K562 (cell line): ENCODE results near the gene CYSRT1. TPM values are rescaled to one million over a fixed set of nuclear protein-coding genes. Genes with fewer than 3 reads are reported as not detected.

Experiments used
- ATAC-seq: fragments of 200-7000 bp; cut with Tn5 transposase; 3 replicates; pipeline ENCODE4 v1.9.1; 2020; ENCODE audit warnings: moderate library complexity
- BruUV-seq: library from RNA; stranded (reverse); fragments of 400-500 nt; replicated peaks from 2 replicates; lab custom pipeline; 2021; lab: Mats Ljungman, UMichigan
- CTCF ChIA-PET: fragments of 300-600 bp; formaldehyde crosslinking; extraction: SDS; loops from one replicate; lab custom pipeline; 2021; ENCODE audit warnings: low intra/inter-chr PET ratio; lab: Yijun Ruan, JAX
- POLR2A ChIA-PET: fragments of 300-600, 350-650 bp; sonication (Branson Sonifier 250); formaldehyde crosslinking; extraction: SDS; loops from one replicate; lab custom pipeline; 2021; ENCODE audit warnings: antibody characterized with exemption, inconsistent platforms; lab: Yijun Ruan, JAX
- DNase-seq, 4 experiments: peaks; one replicate each; pipeline versions ENCODE4 v3.0.0 to v3.0.0-alpha.2; 2011 to 2018; ENCODE audit warnings: low spot score in 3 of 4, mixed read lengths in 3 of 4; ENCODE audit errors: extremely low read depth in 1 of 4
- FAIRE-seq: peaks from 2 replicates; lab custom pipeline; 2011; peaks lifted over from hg19 to GRCh38; lab: Jason Lieb, UNC
- H2AFZ ChIP-seq: 2 replicates; pipeline ENCODE4 v1.6.0; 2011; ENCODE audit warnings: low read depth, low read length, control low read depth, inconsistent platforms
- H3K27ac ChIP-seq: fragments of 200-600 bp; 3 replicates; pipeline ENCODE4 v1.8.0; 2011; ENCODE audit warnings: low read depth, mild to moderate bottlenecking, control low read depth, inconsistent platforms, low read length, moderate library complexity, mixed read lengths; ENCODE audit errors: extremely low read depth
- H3K27me3 ChIP-seq, 2 experiments: fragments of 300-600 bp in 1 of 2; 2 replicates in 1 of 2; 3 replicates in 1 of 2; pipeline versions ENCODE4 v1.6.0 to v1.8.0; 2011; ENCODE audit warnings: inconsistent platforms in 2 of 2, low read length in 2 of 2, mild to moderate bottlenecking in 1 of 2, mixed read lengths in 1 of 2, moderate library complexity in 1 of 2; ENCODE audit not compliant: control insufficient read depth in 2 of 2, insufficient read depth in 2 of 2
- H3K36me3 ChIP-seq: fragments of 300-600 bp; 3 replicates; pipeline ENCODE4 v1.8.0; 2011; ENCODE audit warnings: mild to moderate bottlenecking, low read length, inconsistent platforms; ENCODE audit not compliant: control insufficient read depth, insufficient read depth
- H3K4me1 ChIP-seq, 2 experiments: fragments of 200-600 bp in 1 of 2; replicated peaks in 1 of 2; 2 replicates in 1 of 2; 3 replicates in 1 of 2; pipeline versions ENCODE4 v1.5.1 to v1.8.0; 2011; ENCODE audit warnings: inconsistent platforms in 2 of 2, low read length in 2 of 2, mild to moderate bottlenecking in 1 of 2, mixed read lengths in 1 of 2, moderate library complexity in 1 of 2; ENCODE audit not compliant: control insufficient read depth in 2 of 2, insufficient read depth in 2 of 2
- H3K4me2 ChIP-seq: 2 replicates; pipeline ENCODE4 v1.6.1; 2011; ENCODE audit warnings: low read length, control low read depth, inconsistent platforms, mixed read lengths; ENCODE audit not compliant: insufficient read depth
- H3K4me3 ChIP-seq: fragments of 200-600 bp; sonication (generic), shearing (Covaris generic); 2 replicates; pipeline ENCODE4 v1.5.1; 2016; ENCODE audit warnings: control low read depth, inconsistent platforms
- H3K79me2 ChIP-seq: fragments of 200-600 bp; 3 replicates; pipeline ENCODE4 v1.8.0; 2011; ENCODE audit warnings: low read length, inconsistent platforms; ENCODE audit not compliant: control insufficient read depth, insufficient read depth
- H3K9ac ChIP-seq, 2 experiments: 2 replicates each; pipeline versions ENCODE4 v1.6.0 to v1.6.1; 2011; ENCODE audit warnings: low read depth in 2 of 2, low read length in 2 of 2, control low read depth in 1 of 2, inconsistent platforms in 1 of 2, mild to moderate bottlenecking in 1 of 2, mixed read lengths in 1 of 2; ENCODE audit not compliant: insufficient read depth in 1 of 2
- H3K9me1 ChIP-seq: one replicate; pipeline ENCODE4 v1.6.0; 2011; ENCODE audit warnings: inconsistent platforms, mild to moderate bottlenecking, low read length, moderate library complexity; ENCODE audit not compliant: control insufficient read depth, insufficient read depth
- H3K9me3 ChIP-seq: replicated peaks from 2 replicates; pipeline ENCODE4 v1.5.1; 2011; ENCODE audit warnings: low read depth, low read length, inconsistent platforms; ENCODE audit not compliant: control insufficient read depth, insufficient read depth
- H4K20me1 ChIP-seq: replicated peaks from 2 replicates; pipeline ENCODE4 v1.6.1; 2011; ENCODE audit warnings: low read length, inconsistent platforms, mixed read lengths; ENCODE audit not compliant: control insufficient read depth, insufficient read depth
- CBFB ChIP-seq: sonication (generic); formaldehyde crosslinking; IDR thresholded peaks from 2 replicates; pipeline ENCODE4 v1.4.0; 2020; ENCODE audit warnings: mild to moderate bottlenecking, missing genetic modification reagents
- CHD2 ChIP-seq: IDR thresholded peaks from 2 replicates; pipeline ENCODE4 v1.6.1; 2011; ENCODE audit warnings: low read depth, low read length
- ETV6 ChIP-seq, 3 experiments: fragments of 150-350 bp in 1 of 3; sonication (generic) in 1 of 3; formaldehyde crosslinking in 1 of 3; IDR thresholded peaks; 2 replicates each; pipeline versions ENCODE4 v1.6.1 to v1.8.0; 2014 to 2022; ENCODE audit warnings: borderline replicate concordance in 2 of 3, low read depth in 2 of 3, antibody characterized with exemption in 1 of 3, low read length in 1 of 3, mild to moderate bottlenecking in 1 of 3, missing genetic modification reagents in 1 of 3
- HDAC2 ChIP-seq: fragments of 450-650 bp; IDR thresholded peaks from 2 replicates; pipeline ENCODE4 v1.6.1; 2016; ENCODE audit warnings: mild to moderate bottlenecking
- HLTF ChIP-seq: fragments of 450-650 bp; IDR thresholded peaks from 2 replicates; pipeline ENCODE4 v1.6.1; 2016
- LARP7 ChIP-seq: fragments of 450-650 bp; IDR thresholded peaks from 2 replicates; pipeline ENCODE4 v1.6.1; 2016
- PHF8 ChIP-seq: fragments of 200-600 bp; sonication (generic); IDR thresholded peaks from 2 replicates; pipeline ENCODE4 v1.6.1; 2012; ENCODE audit warnings: mixed run types, mild to moderate bottlenecking, inconsistent platforms, low read length, moderate library complexity, borderline replicate concordance
- SAP30 ChIP-seq: fragments of 200-600 bp; sonication (generic); IDR thresholded peaks from 2 replicates; pipeline ENCODE4 v1.6.1; 2012; ENCODE audit warnings: borderline replicate concordance, low read depth, mild to moderate bottlenecking, moderate library complexity, low read length, control low read depth, inconsistent platforms; ENCODE audit not compliant: insufficient read depth, poor library complexity, severe bottlenecking
- TCF7L2 ChIP-seq: fragments of 150-350 bp; IDR thresholded peaks from 2 replicates; pipeline ENCODE4 v1.6.1; 2016; ENCODE audit warnings: low read depth, mild to moderate bottlenecking, low read length, moderate library complexity
- ZNF140 ChIP-seq: fragments of 250-450 bp; sonication (Bioruptor Pico); IDR thresholded peaks from 2 replicates; pipeline ENCODE4 v1.8.0; 2021; ENCODE audit warnings: moderate library complexity, mild to moderate bottlenecking, inconsistent platforms
- ZNF311 ChIP-seq: fragments of 250-450 bp; sonication (Bioruptor Pico); IDR thresholded peaks from 2 replicates; pipeline ENCODE4 v1.4.0; 2020; ENCODE audit warnings: mild to moderate bottlenecking, moderate library complexity
- ZNF778 ChIP-seq: fragments of 450-650 bp; formaldehyde crosslinking; IDR thresholded peaks from 2 replicates; pipeline ENCODE4 v1.4.0; 2020; ENCODE audit warnings: mild to moderate bottlenecking, moderate library complexity
- whole genome bisulfite sequencing: fragments of 100-300 bp; shearing (Covaris generic); methylation state at CpG from one replicate; pipeline ENCODE4 v1.1.6; 2016; ENCODE audit warnings: low coverage, mixed read lengths; ENCODE audit not compliant: insufficient coverage; ENCODE audit errors: missing lambda C conversion rate; 5-methylcytosine and 5-hydroxymethylcytosine counted together
- in situ Hi-C: fragments of 300-500 bp; cut with MboI; formaldehyde crosslinking; loops from 4 replicates; pipeline ENCODE4 v1.15.0; 2018; ENCODE audit warnings: inconsistent platforms, mixed read lengths
- intact Hi-C: fragments of 100-400 bp; cut with micrococcal nuclease; formaldehyde crosslinking; loops from 2 replicates; pipeline ENCODE4 v1.14.2; 2022
- polyA plus RNA-seq, 8 experiments: library from polyadenylated mRNA; depleted of rRNA in 4 of 8; stranded (reverse) in 5 of 8; unstranded in 3 of 8; fragments of >200 nt; fragmentation: Nextera tagmentation in 2 of 8; fragmentation: Illumina TruSeq in 1 of 8; extraction: Ambion mirVana in 2 of 8; extraction: Trizol in 1 of 8; gene quantifications; 2 replicates each; pipeline versions ENCODE4 v1.2.1 to v1.2.3, GENCODE V29; 2011 to 2014; ENCODE audit warnings: inconsistent platforms in 1 of 8, missing spikeins in 1 of 8
- total RNA-seq, 7 experiments: library from RNA; depleted of rRNA in 6 of 7; stranded (reverse); fragments of >200 nt in 6 of 7; fragmentation: Illumina TruSeq in 2 of 7; extraction: Trizol in 2 of 7; gene quantifications; 2 replicates each; pipeline versions ENCODE4 v1.2.1 to v1.2.3, GENCODE V29; 2011 to 2021; ENCODE audit warnings: low replicate concordance in 1 of 7
- TF ChIP-seq, protein P1 (sequence below): sonication (generic); formaldehyde crosslinking; IDR thresholded peaks from 2 replicates; pipeline ENCODE4 v1.8.1; 2023; ENCODE audit warnings: mild to moderate bottlenecking, missing genetic modification reagents
- TF ChIP-seq, protein P2 (sequence below): fragments of 450-650 bp; IDR thresholded peaks from 2 replicates; pipeline ENCODE4 v1.6.1; 2016; ENCODE audit warnings: borderline replicate concordance
- TF ChIP-seq, protein P3 (sequence below): fragments of 450-650 bp; IDR thresholded peaks from 2 replicates; pipeline ENCODE4 v1.6.1; 2016

CYSRT1 gene
- total and polyA plus RNA-seq, 9 of the 15 experiments (the other 6 are each of a cell fraction or from before 2014, with no cell fraction given): 0.04 to 1.4 (median 0.42) TPM; not detected in 3

DNA sequence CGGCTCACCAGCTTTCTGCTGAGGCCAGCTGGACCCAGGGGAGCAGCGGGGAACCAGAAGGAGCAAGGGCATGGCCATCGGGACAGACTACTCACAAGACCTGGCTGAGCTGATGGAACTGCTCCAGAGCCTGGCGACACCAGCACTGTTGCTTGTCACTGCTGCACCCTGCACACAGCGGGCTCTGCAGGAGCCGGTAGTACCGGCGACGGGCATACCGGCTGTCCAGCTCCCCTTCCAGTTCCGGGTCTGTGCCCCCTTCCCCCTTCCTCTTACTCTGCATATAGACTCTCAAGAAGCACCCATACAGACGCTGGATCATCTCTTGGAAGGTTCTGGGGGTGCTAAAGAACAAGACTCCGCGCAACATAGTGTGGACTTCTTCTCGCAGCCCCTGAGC lies 37.6 kb upstream of the CYSRT1 start (continued):
- TF ChIP-seq, protein P1, sequence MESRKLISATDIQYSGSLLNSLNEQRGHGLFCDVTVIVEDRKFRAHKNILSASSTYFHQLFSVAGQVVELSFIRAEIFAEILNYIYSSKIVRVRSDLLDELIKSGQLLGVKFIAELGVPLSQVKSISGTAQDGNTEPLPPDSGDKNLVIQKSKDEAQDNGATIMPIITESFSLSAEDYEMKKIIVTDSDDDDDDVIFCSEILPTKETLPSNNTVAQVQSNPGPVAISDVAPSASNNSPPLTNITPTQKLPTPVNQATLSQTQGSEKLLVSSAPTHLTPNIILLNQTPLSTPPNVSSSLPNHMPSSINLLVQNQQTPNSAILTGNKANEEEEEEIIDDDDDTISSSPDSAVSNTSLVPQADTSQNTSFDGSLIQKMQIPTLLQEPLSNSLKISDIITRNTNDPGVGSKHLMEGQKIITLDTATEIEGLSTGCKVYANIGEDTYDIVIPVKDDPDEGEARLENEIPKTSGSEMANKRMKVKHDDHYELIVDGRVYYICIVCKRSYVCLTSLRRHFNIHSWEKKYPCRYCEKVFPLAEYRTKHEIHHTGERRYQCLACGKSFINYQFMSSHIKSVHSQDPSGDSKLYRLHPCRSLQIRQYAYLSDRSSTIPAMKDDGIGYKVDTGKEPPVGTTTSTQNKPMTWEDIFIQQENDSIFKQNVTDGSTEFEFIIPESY (CRISPR knock-in tag): no peak
- TF ChIP-seq ZNF140 (CRISPR knock-in tag) (no peak), CHD2 (no peak), ZNF778 (CRISPR knock-in tag) (no peak), ETV6 (IDR thresholded peaks at IDR 0.05; ENCODE audit: borderline replicate concordance in 1 of 2, low read depth in 2 of 2, low read length in 1 of 2) (no peak), ETV6 (CRISPR knock-in tag; IDR thresholded peaks at IDR 0.05; ENCODE audit: borderline replicate concordance) (no peak), ZNF311 (no peak)
- TF ChIP-seq, all 486 proteins: peak for 0

DNA sequence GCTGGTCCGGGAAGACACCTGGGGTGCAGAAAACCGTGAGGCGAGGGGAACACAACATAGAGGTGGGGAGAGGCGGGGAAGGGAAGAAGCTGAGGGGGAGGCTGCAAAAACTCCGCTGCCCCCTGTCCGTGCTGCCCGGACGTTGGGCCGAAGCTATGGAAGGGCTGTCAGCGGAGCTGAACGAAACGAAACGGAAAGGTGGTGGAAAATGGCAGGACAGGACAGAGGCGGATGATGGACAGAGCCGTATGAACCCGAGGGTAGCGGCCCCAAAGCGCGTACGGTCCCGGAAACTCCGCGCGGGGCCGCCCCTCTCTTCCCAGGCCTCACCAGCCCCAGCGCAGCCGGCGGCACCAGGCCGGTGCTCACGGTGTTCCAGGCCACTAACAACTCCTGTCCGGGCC lies 36.9 kb upstream of the CYSRT1 start:
- H3K9me1 ChIP-seq: no peaks in the 10 kb centered on the region
- peak overlapping the region; percentile 98 for H3K4me2 ChIP-seq
- in situ Hi-C loops (loop anchor here (5.0 kb wide), 1 partner anchor 39 kb away; the partner anchor contains the start of genes CYSRT1 and RNF224), intact Hi-C loops (loop anchor here (1.0 kb wide), 1 partner anchor 39 kb away; the partner anchor contains the start of gene RNF224)
- POLR2A ChIA-PET: interaction anchor here (0.5 to 6.7 kb wide), 11 partner anchors 9 to 375 kb away, joined by 3 to 56 read pairs (median 6); partner anchors contain the start of genes NDOR1, NRARP, RNF224 and TMEM203
- TSS peak; percentile 85 for BruUV-seq
- peaks cover 70% of the 10 kb centered on the region; the same call in 2 of the 3 replicates for H3K36me3 ChIP-seq
- no peaks in the 10 kb centered on the region for H3K9me3 ChIP-seq
- FAIRE-seq (no peak), ATAC-seq (peak; percentile 4), DNase-seq (no peak)
- no peaks in the 10 kb centered on the region for H3K27me3 ChIP-seq
- peaks cover 20 to 90% of the 10 kb centered on the region in 2 experiments for H3K4me1 ChIP-seq
- peak overlapping the region; percentile 93 to 96 for H3K9ac ChIP-seq
- peaks cover 43% of the 10 kb centered on the region for H3K79me2 ChIP-seq
- peak overlapping the region; percentile 94 for H3K27ac ChIP-seq
- CTCF ChIA-PET: interaction anchor here (0.6 to 2.5 kb wide), 3 partner anchors 40 to 139 kb away, joined by 3 to 19 read pairs (median 4); partner anchors contain the start of gene RNF224
- H4K20me1 ChIP-seq: peaks cover 8% of the 10 kb centered on the region
- H2AFZ ChIP-seq: peak overlapping the region; percentile 87
- H3K4me3 ChIP-seq: peak overlapping the region; percentile 98
- WGBS: 1% methylated on average over 28 of the region's 31 CpGs
- peak; percentile 86 for TF ChIP-seq PHF8
- TF ChIP-seq LARP7: no peak
- no peak for TF ChIP-seq TCF7L2
- no peak for TF ChIP-seq HLTF
- TF ChIP-seq, protein P2, sequence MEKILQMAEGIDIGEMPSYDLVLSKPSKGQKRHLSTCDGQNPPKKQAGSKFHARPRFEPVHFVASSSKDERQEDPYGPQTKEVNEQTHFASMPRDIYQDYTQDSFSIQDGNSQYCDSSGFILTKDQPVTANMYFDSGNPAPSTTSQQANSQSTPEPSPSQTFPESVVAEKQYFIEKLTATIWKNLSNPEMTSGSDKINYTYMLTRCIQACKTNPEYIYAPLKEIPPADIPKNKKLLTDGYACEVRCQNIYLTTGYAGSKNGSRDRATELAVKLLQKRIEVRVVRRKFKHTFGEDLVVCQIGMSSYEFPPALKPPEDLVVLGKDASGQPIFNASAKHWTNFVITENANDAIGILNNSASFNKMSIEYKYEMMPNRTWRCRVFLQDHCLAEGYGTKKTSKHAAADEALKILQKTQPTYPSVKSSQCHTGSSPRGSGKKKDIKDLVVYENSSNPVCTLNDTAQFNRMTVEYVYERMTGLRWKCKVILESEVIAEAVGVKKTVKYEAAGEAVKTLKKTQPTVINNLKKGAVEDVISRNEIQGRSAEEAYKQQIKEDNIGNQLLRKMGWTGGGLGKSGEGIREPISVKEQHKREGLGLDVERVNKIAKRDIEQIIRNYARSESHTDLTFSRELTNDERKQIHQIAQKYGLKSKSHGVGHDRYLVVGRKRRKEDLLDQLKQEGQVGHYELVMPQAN: peak; percentile 92
- TF ChIP-seq, protein P3, sequence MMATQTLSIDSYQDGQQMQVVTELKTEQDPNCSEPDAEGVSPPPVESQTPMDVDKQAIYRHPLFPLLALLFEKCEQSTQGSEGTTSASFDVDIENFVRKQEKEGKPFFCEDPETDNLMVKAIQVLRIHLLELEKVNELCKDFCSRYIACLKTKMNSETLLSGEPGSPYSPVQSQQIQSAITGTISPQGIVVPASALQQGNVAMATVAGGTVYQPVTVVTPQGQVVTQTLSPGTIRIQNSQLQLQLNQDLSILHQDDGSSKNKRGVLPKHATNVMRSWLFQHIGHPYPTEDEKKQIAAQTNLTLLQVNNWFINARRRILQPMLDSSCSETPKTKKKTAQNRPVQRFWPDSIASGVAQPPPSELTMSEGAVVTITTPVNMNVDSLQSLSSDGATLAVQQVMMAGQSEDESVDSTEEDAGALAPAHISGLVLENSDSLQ: peak; percentile 37; the same call in 1 of the 2 replicates
- TF ChIP-seq CBFB (CRISPR knock-in tag): 0 out of 2 replicates have a peak, but pooled peaks have one; percentile 65
- peak; percentile 84 for TF ChIP-seq SAP30
- 0 out of 2 replicates have a peak, but pooled peaks have one; percentile 37 for TF ChIP-seq HDAC2
